HL-60/S4 treated with phorbol 12-myristate 13-acetate at 8.2 ng/mL for 4 days and 3 days (cell line): Measurements from ENCODE around the gene FLRT1.

Experiments used
- in situ Hi-C: fragments of 300-500 bp; cut with MboI; formaldehyde crosslinking; loops from 2 replicates; pipeline ENCODE4 v1.15.0; 2022; ENCODE audit warnings: low sequenced_read_pairs

Gene FLRT1

GRCh38 chr11:64064374-64065140 lies 28.8 kb downstream of the FLRT1 start:
- in situ Hi-C loops: no loop called here

- in situ Hi-C loops: no loop called here
Observed at GRCh38 chr11:64065141-64065465, 29.4 kb downstream of the FLRT1 start.

DNA sequence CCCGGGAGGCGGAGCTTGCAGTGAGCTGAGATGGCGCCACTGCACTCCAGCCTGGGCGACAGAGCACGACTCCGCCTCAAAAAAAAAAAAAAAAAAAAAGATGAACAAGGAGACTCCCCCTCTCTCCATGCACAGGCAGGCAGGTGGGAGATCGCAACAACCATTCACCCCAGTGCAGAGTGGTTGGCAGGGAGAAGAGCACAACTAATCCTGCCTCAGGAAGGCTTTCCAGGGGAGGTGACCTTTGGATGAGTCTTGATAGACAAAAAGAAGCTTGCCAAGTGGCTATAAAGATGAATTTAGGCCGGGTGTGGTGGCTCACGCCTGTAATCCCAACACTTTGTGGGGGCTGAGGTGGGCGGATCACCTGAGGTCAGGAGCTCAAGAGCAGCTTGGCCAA lies 30.0 kb downstream of the FLRT1 start:
- in situ Hi-C loops: no loop called here

DNA sequence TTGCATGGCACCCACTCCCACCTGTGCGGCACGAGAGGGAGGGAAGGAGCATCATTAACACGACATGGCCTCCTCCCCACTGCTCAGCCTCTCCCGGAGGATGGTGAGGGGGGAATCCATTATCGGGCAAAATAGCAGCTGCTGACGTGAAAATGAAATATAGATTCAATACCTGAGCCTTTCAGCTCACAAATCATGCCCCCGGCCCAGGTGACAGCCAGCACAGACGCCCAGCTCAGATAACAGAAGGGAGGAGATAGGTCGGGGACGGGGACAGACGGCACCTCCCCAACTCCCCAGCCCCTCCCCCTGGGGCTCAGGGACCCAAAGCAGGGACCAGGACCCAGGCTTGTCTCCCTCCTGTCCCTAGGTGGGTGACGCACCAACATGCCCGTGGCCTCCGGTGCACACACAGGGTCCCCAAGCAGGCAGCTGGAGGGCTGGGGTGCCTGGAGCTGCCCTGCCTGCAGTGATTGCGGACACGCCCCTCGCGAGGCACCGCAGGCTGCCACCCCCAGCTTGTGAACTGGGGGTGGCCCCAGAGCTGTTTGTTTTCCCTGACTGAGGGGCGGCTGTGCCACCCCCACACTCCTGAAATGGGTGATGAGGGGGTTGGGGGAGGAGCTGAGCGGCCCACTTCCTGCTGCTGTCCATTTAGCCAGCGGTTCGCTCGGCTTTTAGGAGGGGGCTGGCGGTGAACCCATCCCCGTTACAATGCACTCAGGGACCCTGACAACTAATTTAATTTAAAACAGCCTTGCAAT lies 31.7 kb downstream of the FLRT1 start:
- in situ Hi-C loops: no loop called here

GRCh38 chr11:64068705-64069400 lies 33.1 kb downstream of the FLRT1 start:
- in situ Hi-C loops: no loop called here

DNA sequence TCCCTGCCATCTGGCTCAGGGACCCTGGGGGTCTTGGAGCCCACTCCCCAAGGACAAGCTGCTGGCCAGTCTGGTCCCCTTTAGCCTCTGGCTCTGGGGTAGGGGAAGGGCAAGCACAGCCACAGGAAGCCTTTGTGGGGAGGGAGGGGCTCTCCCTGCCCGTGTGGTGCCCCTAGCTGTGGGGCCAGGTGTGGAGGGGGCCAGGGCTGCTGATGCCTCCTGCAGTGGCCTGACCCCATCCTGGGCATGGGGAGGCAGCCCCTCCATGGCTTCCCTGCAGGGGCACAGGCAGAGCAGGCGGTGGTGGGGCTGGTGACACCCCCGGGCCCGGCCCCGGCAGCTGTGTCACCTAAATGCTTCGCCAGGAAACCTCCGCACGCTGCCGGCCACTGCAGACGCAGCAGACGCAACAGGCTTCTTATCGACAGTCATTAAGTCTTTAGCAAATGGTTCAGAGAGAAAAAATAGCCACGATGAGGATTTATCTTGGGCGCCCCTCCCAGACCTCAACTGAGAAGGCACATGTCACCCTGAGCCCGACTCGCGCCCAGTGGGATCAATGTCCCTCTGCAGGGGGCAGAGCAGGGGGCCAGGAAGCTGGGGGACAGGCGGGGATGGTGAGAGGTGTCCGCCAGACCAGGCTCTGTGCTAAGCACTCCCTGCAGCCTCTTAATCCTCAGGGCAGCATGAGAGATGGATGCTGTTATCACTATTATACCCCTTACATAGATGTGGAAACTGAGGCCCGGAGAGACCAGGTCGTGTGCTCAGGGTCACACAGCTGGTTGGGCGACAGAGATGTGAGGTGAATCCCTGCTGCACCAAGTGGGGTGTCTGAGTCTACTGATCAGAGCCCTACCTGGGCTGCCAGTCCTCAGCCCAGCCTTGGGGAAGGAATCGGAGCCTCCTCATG lies 33.9 kb downstream of the FLRT1 start:
- in situ Hi-C loops: no loop called here

GRCh38 chr11:64070314-64070681 lies 34.6 kb downstream of the FLRT1 start:
- in situ Hi-C loops: no loop called here

GRCh38 chr11:64071849-64072248 lies 36.1 kb downstream of the FLRT1 start:
- in situ Hi-C loops: no loop called here

DNA sequence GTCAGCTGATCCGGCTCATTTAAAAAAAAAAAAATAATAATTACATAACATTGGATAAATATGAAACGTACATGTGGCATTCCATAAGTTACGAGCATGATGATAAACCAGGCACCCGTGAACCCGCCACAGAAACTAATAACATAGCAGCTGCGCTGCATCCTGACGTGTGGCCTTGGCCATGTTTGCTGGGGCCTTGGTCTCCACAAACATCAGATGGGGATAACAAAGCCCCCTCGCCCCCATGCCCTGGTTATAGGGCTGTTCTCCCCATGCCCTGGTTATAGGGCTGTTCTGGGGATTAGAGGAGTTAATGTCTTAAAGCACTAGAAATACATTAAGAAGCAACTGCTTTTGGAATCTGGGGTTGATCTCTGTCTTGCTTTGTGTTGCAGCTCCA lies 36.7 kb downstream of the FLRT1 start:
- in situ Hi-C loops: no loop called here

DNA sequence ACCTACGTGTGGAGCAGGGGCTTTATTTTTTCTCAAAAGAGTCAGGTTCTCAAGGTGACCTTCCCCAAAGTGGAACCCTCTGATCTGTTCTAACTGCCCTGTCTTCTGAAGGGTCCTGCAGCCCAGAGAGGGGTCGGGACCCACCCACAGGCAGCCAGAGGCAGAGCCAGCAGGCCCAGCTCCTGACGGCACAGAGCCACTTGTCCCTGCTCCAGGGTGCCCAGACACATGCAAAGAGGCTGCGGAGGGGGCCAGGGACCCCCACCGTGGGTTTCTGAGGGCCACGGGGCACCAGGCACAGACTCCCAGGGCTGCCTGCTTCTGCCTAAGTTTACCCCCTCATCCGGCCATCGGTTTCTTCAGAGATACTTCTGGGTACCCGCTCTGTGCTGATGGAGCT lies 37.1 kb downstream of the FLRT1 start:
- in situ Hi-C loops: no loop called here

GRCh38 chr11:64073542-64073941 lies 37.8 kb downstream of the FLRT1 start:
- in situ Hi-C loops: no loop called here

GRCh38 chr11:64074239-64074638 lies 38.5 kb downstream of the FLRT1 start:
- in situ Hi-C loops: no loop called here

- in situ Hi-C loops: no loop called here
Observed at GRCh38 chr11:64076758-64077157, 41.0 kb downstream of the FLRT1 start.

- in situ Hi-C loops: no loop called here
Observed at GRCh38 chr11:64077607-64078006, 41.9 kb downstream of the FLRT1 start.

DNA sequence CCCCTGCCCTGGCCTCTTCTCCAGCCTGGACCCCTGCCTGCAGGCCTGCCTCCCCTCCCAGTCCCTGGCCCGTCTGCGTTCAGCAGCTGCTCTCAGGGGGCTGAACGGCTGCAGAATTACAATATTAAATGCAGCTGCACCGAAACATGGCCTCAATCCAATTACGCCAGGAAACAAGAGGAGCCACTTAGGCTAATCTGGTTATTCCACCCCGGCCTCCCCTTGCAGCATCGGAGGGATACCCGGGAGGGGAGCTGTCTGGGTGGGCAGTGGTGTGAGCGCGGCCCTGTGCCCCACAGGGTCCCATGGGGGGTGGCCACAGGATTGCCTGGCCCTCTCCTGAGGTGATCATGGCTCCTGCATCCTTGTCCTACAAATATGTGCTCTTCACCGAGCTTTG lies 42.6 kb downstream of the FLRT1 start:
- in situ Hi-C loops: no loop called here

- in situ Hi-C loops: no loop called here
Observed at GRCh38 chr11:64078905-64079304, 43.2 kb downstream of the FLRT1 start.

DNA sequence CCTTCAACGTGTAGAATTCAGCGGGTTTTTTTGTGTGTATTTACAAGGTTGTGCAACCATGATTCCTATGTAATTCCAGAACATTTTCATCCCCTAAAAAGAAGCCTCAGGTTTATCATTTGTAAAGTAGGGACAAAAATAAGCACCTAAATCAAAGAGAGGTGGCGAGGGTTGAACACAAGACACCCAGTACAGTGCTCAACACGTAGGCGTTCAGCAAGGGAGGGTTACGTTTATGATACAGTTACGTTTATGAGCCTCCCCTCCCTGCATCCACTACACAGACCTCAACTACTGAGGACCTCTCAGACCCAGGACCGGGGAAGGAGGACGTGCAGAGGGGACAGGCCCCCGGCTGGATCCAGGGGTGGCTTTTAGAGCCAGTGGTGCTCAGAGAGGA lies 44.7 kb downstream of the FLRT1 start:
- in situ Hi-C loops: no loop called here

GRCh38 chr11:64081745-64082442 lies 46.2 kb downstream of the FLRT1 start:
- in situ Hi-C loops: no loop called here

- in situ Hi-C loops: no loop called here
Observed at GRCh38 chr11:64083398-64084080, 47.8 kb downstream of the FLRT1 start.
